ENCODE results near the gene GJB3.

GRCh38 chr1:34786521-34787325 is 5.7 kb downstream of the GJB3 start:
- TF ChIP-seq USF2 (IDR thresholded peaks at IDR 0.05) = no peak
- TF ChIP-seq RAD21 (conservative IDR thresholded peaks at IDR 0.05 in 1 of 2, IDR thresholded peaks at IDR 0.05 in 1 of 2) = peak; percentile 63 to 73
- TF ChIP-seq MAZ (IDR thresholded peaks at IDR 0.05; ENCODE audit: borderline replicate concordance, low read depth, low read length) = no peak
- peak; percentile 71 for TF ChIP-seq CTCF (IDR thresholded peaks at IDR 0.05)
- no peak for TF ChIP-seq POLR2A (IDR thresholded peaks at IDR 0.05; ENCODE audit: low read length)
